ENCODE data around the gene INPP5F. TPM values are rescaled to one million over a fixed set of nuclear protein-coding genes. Genes with fewer than 3 reads are reported as not detected.

INPP5F gene
- total and polyA plus RNA-seq, 10 of the 15 experiments (the other 5 are each of a cell fraction or from before 2014, with no cell fraction given), result 6.0 to 49.3 (median 34.3) TPM

GRCh38 chr10:119807960-119808697 is 82.3 kb downstream of the INPP5F start:
- H3K27me3 ChIP-seq (replicated peaks in 1 of 2; ENCODE audit: control insufficient read depth in 2 of 2, insufficient read depth in 2 of 2, low read length in 1 of 2), result no peaks in the 10 kb centered on the region
- FAIRE-seq (no peak), ATAC-seq (peak; percentile 93), DNase-seq (ENCODE audit: low read depth, low spot score) (no peak)
- ChIA-PET RAD21 (ENCODE audit: unreplicated experiment) (interaction anchor here (1.1 to 1.5 kb wide), 2 partner anchors 57 to 121 kb away, joined by 4 read pairs; no protein-coding TSS in a partner anchor), POLR2A (no interaction called here), SMC1A (ENCODE audit: uncharacterized antibody, unreplicated experiment) (interaction anchor here (1.2 to 3.1 kb wide), 5 partner anchors 47 to 121 kb away, joined by 3 to 16 read pairs (median 5); no protein-coding TSS in a partner anchor), CTCF (interaction anchor here (0.6 to 1.8 kb wide), 3 partner anchors 18 to 1240 kb away, joined by 3 to 9 read pairs (median 3); no protein-coding TSS in a partner anchor)
- H3K9me3 ChIP-seq (replicated peaks; ENCODE audit: control insufficient read depth, insufficient read depth, low read length), result no peaks in the 10 kb centered on the region
- H3K27ac ChIP-seq (ENCODE audit: control insufficient read depth, insufficient read depth), result no peak overlapping the region
- H3K79me2 ChIP-seq (ENCODE audit: control insufficient read depth, insufficient read depth, low read length), result no peaks in the 10 kb centered on the region
- H3K4me3 ChIP-seq, result no peak overlapping the region
- peaks cover 0 to 3% of the 10 kb centered on the region in 2 experiments; a peak in 3 of 4 replicates for H3K36me3 ChIP-seq (ENCODE audit: control insufficient read depth in 2 of 2, insufficient read depth in 2 of 2, low read length in 1 of 2)
- H4K20me1 ChIP-seq (ENCODE audit: control insufficient read depth, insufficient read depth), result no peaks in the 10 kb centered on the region
- 80% methylated on average over 3 of the region's 3 CpGs for WGBS (ENCODE audit: insufficient coverage, insufficient replicate concordance, low lambda C conversion rate, missing lambda C conversion rate)
- no TSS peak for BruUV-seq (replicated peaks)
- no peak overlapping the region for H2AFZ ChIP-seq (ENCODE audit: control insufficient read depth, low read depth, low read length)
- H3K4me2 ChIP-seq (ENCODE audit: control insufficient read depth, insufficient read depth), result no peak overlapping the region
- H3K9ac ChIP-seq (ENCODE audit: control insufficient read depth, insufficient read depth, low read length), result no peak overlapping the region
- intact Hi-C loops (cut with micrococcal nuclease; ENCODE audit: unreplicated experiment) (no loop called here), in situ Hi-C loops (cut with MboI) (no loop called here)
- peaks cover 2% of the 10 kb centered on the region; the same call in 1 of the 2 replicates for H3K4me1 ChIP-seq (ENCODE audit: control insufficient read depth, insufficient read depth, low read length)
- no peak for TF ChIP-seq RBBP5 (conservative IDR thresholded peaks at IDR 0.05)
- TF ChIP-seq MTA3 (IDR thresholded peaks at IDR 0.05; ENCODE audit: borderline replicate concordance, low read length), result no peak
- TF ChIP-seq NKRF (conservative IDR thresholded peaks at IDR 0.05), result no peak
- TF ChIP-seq IKZF2 (IDR thresholded peaks at IDR 0.05), result no peak
- no peak for TF ChIP-seq TBL1XR1 (IDR thresholded peaks at IDR 0.05; ENCODE audit: low read depth, low read length)
- no peak for TF ChIP-seq ZZZ3 (IDR thresholded peaks at IDR 0.05; ENCODE audit: control insufficient read depth, insufficient read length, low read depth)
- no peak for TF ChIP-seq ESRRA (IDR thresholded peaks at IDR 0.05; ENCODE audit: low read length)
- TF ChIP-seq ATF3 (IDR thresholded peaks at IDR 0.05; ENCODE audit: borderline replicate concordance, extremely low read depth, low read depth, low read length), result no peak
- TF ChIP-seq, protein P1, sequence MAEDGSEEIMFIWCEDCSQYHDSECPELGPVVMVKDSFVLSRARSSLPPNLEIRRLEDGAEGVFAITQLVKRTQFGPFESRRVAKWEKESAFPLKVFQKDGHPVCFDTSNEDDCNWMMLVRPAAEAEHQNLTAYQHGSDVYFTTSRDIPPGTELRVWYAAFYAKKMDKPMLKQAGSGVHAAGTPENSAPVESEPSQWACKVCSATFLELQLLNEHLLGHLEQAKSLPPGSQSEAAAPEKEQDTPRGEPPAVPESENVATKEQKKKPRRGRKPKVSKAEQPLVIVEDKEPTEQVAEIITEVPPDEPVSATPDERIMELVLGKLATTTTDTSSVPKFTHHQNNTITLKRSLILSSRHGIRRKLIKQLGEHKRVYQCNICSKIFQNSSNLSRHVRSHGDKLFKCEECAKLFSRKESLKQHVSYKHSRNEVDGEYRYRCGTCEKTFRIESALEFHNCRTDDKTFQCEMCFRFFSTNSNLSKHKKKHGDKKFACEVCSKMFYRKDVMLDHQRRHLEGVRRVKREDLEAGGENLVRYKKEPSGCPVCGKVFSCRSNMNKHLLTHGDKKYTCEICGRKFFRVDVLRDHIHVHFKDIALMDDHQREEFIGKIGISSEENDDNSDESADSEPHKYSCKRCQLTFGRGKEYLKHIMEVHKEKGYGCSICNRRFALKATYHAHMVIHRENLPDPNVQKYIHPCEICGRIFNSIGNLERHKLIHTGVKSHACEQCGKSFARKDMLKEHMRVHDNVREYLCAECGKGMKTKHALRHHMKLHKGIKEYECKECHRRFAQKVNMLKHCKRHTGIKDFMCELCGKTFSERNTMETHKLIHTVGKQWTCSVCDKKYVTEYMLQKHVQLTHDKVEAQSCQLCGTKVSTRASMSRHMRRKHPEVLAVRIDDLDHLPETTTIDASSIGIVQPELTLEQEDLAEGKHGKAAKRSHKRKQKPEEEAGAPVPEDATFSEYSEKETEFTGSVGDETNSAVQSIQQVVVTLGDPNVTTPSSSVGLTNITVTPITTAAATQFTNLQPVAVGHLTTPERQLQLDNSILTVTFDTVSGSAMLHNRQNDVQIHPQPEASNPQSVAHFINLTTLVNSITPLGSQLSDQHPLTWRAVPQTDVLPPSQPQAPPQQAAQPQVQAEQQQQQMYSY (CRISPR knock-in tag; IDR thresholded peaks at IDR 0.05), result no peak
- TF ChIP-seq E2F8 (IDR thresholded peaks at IDR 0.05; ENCODE audit: low read depth, partially characterized antibody), result no peak
- no peak for TF ChIP-seq CBX5 (IDR thresholded peaks at IDR 0.05; ENCODE audit: low read depth)
- peak; percentile 31; the same call in 1 of the 3 replicates for TF ChIP-seq POU2F2 (IDR thresholded peaks at IDR 0.05; ENCODE audit: borderline replicate concordance, low read depth, low read length)
- TF ChIP-seq SUPT20H (IDR thresholded peaks at IDR 0.05; ENCODE audit: borderline replicate concordance, control insufficient read depth, low read depth, low read length), result no peak
